Fibroblast of skin of scalp (primary cell): ENCODE results near the gene RNF112.
"Not testable (repeated sequence)": the region's sequence is repeated elsewhere in the genome, so short reads cannot be mapped to it uniquely, and the experiment has no call there.

Experiments
- DNase-seq: peaks from one replicate; pipeline ENCODE4 v3.0.0-alpha.2; 2013

Gene RNF112

DNA sequence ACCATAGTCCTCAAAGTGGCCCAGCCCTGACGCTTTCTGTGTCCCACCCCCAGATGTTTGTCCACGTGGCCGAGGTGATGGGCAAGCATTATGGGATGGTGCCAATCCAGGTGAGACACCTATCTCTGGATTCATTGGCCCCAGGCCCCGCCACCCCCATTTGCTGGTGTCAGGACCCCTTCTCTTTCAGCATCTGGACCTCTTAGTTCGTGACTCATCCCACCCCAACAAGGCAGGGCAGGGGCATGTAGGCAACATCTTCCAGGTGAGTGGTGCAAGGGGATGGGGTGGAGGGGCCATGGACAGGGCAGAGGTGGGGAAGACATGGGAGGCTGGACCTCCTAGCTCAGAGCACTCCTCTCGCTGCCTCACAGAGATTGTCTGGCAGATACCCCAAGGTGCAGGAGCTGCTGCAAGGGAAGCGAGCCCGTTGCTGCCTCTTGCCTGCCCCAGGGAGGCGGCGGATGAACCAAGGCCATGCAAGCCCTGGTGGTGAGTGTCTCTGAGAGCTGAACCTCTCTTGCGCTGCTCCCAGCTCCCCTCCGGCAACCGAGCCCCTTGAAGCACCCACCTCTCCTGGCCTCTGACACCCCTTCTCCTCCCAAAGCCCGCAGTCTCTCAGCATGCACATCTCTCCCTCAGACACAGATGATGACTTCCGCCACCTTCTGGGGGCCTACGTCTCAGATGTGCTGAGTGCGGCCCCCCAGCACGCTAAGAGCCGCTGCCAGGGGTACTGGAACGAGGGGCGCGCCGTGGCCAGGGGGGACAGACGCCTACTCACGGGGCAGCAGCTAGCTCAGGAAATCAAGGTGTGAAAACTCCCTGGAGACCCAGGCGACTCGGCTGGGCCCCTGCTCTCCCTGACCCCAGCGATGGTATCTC, 3.6 kb downstream of the RNF112 start:
- no peak for DNase-seq

DNA sequence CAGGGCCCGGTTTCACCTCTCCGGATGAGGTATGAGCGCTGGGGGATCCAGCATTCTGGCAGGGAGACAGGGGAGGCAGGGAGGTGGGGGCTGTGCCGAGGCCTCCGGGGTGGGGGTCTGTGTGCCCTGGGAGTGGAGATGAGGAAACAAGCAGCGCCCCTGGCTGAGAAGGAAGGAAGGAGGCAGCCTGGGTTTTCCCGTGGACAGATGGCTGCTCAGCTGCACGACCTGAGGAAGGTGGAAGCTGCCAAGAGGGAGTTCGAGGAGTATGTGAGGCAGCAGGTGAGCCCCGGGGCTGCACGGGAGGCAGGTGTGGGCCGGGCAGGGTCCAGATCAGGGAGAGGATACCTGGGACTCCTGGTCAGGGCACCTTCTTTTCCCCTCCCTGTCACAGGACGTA, 4.3 kb downstream of the RNF112 start:
- no peak for DNase-seq

DNA sequence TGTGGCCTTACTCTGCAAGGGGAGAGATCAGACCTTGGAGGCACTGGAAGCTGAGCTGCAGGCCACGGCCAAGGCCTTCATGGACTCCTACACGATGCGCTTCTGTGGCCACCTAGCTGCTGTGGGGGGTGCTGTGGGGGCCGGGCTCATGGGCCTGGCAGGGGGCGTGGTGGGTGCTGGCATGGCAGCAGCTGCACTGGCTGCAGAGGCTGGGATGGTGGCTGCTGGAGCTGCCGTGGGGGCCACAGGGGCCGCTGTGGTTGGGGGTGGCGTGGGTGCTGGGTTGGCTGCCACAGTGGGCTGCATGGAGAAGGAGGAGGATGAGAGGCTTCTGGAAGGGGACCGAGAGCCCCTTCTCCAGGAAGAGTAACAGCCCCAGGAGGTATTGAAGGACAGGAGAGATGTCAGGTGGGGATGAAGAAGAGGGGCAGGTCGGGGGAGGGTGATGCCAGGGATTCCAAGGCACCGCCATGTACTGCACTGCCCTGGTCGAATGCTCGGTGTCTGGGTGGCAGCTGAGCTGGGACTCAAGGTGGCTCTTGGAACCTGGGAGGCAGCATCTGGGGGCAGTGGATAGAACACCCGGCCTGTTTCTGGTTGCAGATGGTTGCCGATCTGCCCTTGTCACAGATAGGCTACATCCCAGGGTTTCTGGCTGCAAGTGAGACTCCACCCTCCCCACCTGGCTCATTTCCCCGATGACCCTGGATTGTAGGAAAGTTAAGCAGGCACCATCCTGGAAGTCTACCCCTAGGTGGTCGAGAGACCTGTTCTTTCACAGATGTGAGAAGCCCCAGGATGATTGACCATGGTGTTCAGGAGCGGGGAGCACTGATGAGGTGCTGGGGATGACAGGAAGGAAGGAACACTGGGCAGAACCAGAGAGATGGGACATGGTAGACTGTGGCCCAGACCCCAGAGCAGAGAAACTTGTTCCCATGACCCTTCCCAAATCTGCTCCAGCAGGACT, 5.1 kb downstream of the RNF112 start:
- DNase-seq, result no peak

GRCh38 chr17:19417611-19418010, 6.6 kb downstream of the RNF112 start:
- DNase-seq, result no peak

GRCh38 chr17:19418251-19418992, 7.4 kb downstream of the RNF112 start:
- DNase-seq, result peak; percentile 27

- no peak for DNase-seq
These were observed 10.2 kb downstream of the RNF112 start for GRCh38 chr17:19421219-19421618.

GRCh38 chr17:19421926-19422325, 10.9 kb downstream of the RNF112 start:
- no peak for DNase-seq

- no peak for DNase-seq
These were observed 14.2 kb downstream of the RNF112 start for GRCh38 chr17:19424934-19425868.

DNA sequence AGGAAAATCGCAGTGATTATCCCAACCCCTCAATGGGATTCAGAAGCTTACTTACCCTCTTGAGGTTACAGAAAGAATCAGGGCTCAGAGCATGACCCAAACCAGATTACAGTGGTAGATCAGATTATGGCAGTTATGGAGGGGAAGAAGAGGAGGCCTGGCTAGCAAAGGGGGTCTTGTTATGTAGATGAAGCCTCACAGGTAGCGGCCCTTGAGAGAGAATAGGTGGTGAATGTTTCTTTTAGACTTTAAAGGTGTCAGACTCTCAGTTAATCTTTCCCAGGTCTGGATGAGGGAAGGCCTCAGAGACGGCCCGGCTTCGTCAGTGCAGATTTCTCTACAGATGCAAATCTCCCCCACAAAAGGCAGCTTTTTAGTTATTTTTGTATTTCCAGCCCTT, 15.6 kb downstream of the RNF112 start:
- no peak for DNase-seq

- DNase-seq, result no peak
These were observed 20.7 kb downstream of the RNF112 start for GRCh38 chr17:19431691-19432090.

- no peak for DNase-seq
These were observed 22.2 kb downstream of the RNF112 start for GRCh38 chr17:19433255-19433654.

DNA sequence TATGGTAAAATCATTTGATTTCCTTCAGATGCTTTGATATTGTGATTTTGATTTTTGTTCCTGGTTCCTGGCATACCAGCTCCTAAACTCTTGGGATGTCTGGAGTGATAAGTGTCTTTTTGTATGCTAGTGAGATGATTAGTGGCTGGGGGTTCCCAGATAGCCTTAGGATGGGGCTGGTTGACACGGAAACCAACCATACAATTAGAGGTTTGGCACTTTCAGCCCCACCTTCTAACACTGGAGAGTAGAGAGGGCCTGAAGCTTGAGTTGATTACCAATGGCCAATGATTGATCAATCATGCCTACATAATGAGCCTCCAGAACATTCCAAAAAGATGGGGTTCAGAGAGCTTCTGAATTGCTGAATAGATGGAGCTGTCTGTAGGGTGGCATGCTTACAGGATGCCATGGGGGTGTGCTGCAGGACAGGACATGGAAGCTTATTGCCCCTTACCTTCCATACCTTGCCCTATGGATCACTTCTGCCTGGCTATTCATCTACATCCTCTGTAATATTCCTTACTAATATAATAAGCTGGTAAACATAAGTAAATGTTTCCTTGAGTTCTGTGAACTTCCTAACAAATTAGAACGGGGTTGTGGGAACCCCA, 22.8 kb downstream of the RNF112 start:
- DNase-seq, result no peak

- DNase-seq, result no peak
These were observed 29.4 kb downstream of the RNF112 start for GRCh38 chr17:19440421-19440820.

- DNase-seq, result not testable (repeated sequence)
These were observed 30.3 kb downstream of the RNF112 start for GRCh38 chr17:19441288-19441687.

DNA sequence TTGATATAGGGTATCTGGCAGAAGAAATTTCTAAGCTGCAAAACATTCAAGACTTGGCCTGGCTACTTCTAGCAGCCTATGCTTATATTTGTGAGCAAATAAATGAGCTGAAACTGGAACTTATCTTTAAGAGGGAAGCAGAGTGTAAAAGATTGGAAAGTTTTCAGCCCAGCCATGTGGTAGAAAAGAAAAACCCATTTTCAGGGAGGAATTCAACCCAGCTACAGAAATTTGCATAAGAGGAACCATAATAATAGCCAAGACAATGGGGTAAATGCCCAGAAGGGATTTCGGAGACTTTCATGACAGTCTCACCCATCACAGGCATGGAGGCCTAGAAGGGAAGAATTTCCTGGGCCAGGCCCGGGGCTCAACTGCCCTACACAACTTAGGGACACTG, 31.7 kb downstream of the RNF112 start:
- no peak for DNase-seq

- DNase-seq, result no peak
These were observed 32.1 kb downstream of the RNF112 start for GRCh38 chr17:19443148-19443547.

- no peak for DNase-seq
These were observed 34.1 kb downstream of the RNF112 start for GRCh38 chr17:19445105-19445504.

DNA sequence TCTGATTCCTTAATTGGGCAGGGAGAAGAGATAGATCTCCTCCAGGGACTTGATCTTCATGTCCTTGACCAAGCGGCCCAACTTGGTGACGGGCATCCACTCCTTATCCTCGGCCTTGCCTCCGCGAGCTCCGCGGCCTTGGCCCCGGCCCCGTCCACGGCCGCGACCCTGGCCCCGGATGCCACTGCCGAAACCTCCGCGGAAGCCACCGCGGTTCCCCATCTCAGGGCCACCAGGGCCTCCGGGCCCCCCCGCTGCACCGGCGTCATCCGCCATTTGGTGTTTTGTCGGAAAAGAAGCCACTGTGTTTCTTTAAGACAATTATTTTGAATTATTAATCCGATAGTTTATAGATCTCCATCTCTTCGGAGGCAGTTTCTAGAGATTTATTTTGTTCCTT, 35.5 kb downstream of the RNF112 start:
- DNase-seq, result not testable (repeated sequence)

- peak; percentile 75 for DNase-seq
These were observed 36.1 kb downstream of the RNF112 start for GRCh38 chr17:19447085-19447583.

- DNase-seq, result peak; percentile 94
These were observed 37.6 kb downstream of the RNF112 start for GRCh38 chr17:19448341-19449268.
